H1 (cell line): ENCODE results near the gene RASD2. TPM values are rescaled to one million over a fixed set of nuclear protein-coding genes. Genes with fewer than 3 reads are reported as not detected.

Experiments
- CTCF ChIA-PET: fragments of 300-600 bp; sonication (Branson Sonifier 250); formaldehyde crosslinking; loops from one replicate; lab custom pipeline; 2021; ENCODE audit not compliant: partially characterized antibody; lab: Charles Lee
- POLR2A ChIA-PET: fragments of 300-600 bp; sonication (Branson Sonifier 250); formaldehyde crosslinking; loops from one replicate; lab custom pipeline; 2021; ENCODE audit warnings: inconsistent platforms; ENCODE audit not compliant: partially characterized antibody; lab: Charles Lee
- DNase-seq, 2 experiments: peaks; one replicate each; pipeline versions ENCODE4 v3.0.0 to v3.0.0-alpha.2; 2010 to 2022; ENCODE audit warnings: low spot score in 2 of 2, low read depth in 1 of 2, mixed read lengths in 1 of 2
- FAIRE-seq: peaks from 2 replicates; lab custom pipeline; 2011; peaks lifted over from hg19 to GRCh38; lab: Jason Lieb, UNC
- H2AFZ ChIP-seq: 2 replicates; pipeline ENCODE4 v1.8.1; 2012; ENCODE audit warnings: low read length, inconsistent platforms
- H2AK5ac ChIP-seq: 2 replicates; pipeline ENCODE4 v1.6.1; 2013; ENCODE audit warnings: low read depth, low read length
- H2BK120ac ChIP-seq: replicated peaks from 2 replicates; pipeline ENCODE3; 2013; ENCODE audit warnings: low read depth, low read length, inconsistent platforms
- H2BK12ac ChIP-seq: 2 replicates; pipeline ENCODE4 v1.6.1; 2013; ENCODE audit warnings: low read depth, low read length
- H2BK15ac ChIP-seq: 2 replicates; pipeline ENCODE4 v1.6.1; 2013; ENCODE audit warnings: low read length
- H2BK20ac ChIP-seq: 2 replicates; pipeline ENCODE4 v1.6.1; 2013; ENCODE audit warnings: low read length
- H2BK5ac ChIP-seq: 2 replicates; pipeline ENCODE4 v1.6.1; 2013; ENCODE audit warnings: low read depth, low read length
- H3K14ac ChIP-seq: 2 replicates; pipeline ENCODE4 v1.6.1; 2013; ENCODE audit warnings: inconsistent platforms; ENCODE audit not compliant: insufficient read length
- H3K18ac ChIP-seq: 2 replicates; pipeline ENCODE4 v1.6.1; 2013; ENCODE audit warnings: low read length; ENCODE audit errors: extremely low read depth
- H3K23ac ChIP-seq: 2 replicates; pipeline ENCODE4 v1.6.1; 2013; ENCODE audit warnings: inconsistent platforms; ENCODE audit not compliant: insufficient read length
- H3K23me2 ChIP-seq: 2 replicates; pipeline ENCODE4 v1.6.1; 2013; ENCODE audit warnings: low read depth, low read length
- H3K27ac ChIP-seq: 2 replicates; pipeline ENCODE4 v1.6.1; 2011; ENCODE audit warnings: low read depth, low read length, inconsistent platforms
- H3K27me3 ChIP-seq, 4 experiments: replicated peaks in 1 of 4; 1 replicate in 1 of 4; 2 replicates in 3 of 4; pipeline versions ENCODE4 v1.6.1 to v1.8.1; 2011 to 2013; ENCODE audit warnings: low read length in 3 of 4, mild to moderate bottlenecking in 3 of 4, inconsistent platforms in 2 of 4, mixed read lengths in 2 of 4, moderate library complexity in 1 of 4; ENCODE audit not compliant: control insufficient read depth in 3 of 4, insufficient read depth in 3 of 4; ENCODE audit errors: extremely low read depth in 1 of 4
- H3K36me3 ChIP-seq, 4 experiments: 2 replicates each; pipeline versions ENCODE4 v1.6.1 to v1.8.1; 2011 to 2013; ENCODE audit warnings: mild to moderate bottlenecking in 4 of 4, low read length in 3 of 4, moderate library complexity in 2 of 4, control low read depth in 1 of 4, inconsistent platforms in 1 of 4; ENCODE audit not compliant: insufficient read depth in 4 of 4, control insufficient read depth in 2 of 4
- H3K4ac ChIP-seq: replicated peaks from 2 replicates; pipeline ENCODE3; 2013; ENCODE audit warnings: low read length, low read depth, mixed read lengths, inconsistent platforms; ENCODE audit not compliant: insufficient read length
- H3K4me1 ChIP-seq, 4 experiments: replicated peaks in 1 of 4; 1 replicate in 1 of 4; 2 replicates in 3 of 4; pipeline versions ENCODE4 v1.6.1 to v1.8.1; 2011 to 2013; ENCODE audit warnings: low read length in 3 of 4, inconsistent platforms in 2 of 4, mixed read lengths in 1 of 4; ENCODE audit not compliant: insufficient read depth in 4 of 4, control insufficient read depth in 3 of 4
- H3K4me2 ChIP-seq, 2 experiments: 2 replicates each; pipeline versions ENCODE4 v1.6.1 to v1.8.1; 2011 to 2013; ENCODE audit warnings: low read depth in 2 of 2, low read length in 2 of 2, control low read depth in 1 of 2, inconsistent platforms in 1 of 2, mild to moderate bottlenecking in 1 of 2; ENCODE audit not compliant: insufficient read depth in 1 of 2
- H3K4me3 ChIP-seq, 4 experiments: fragments of 200-600, 300-600 bp in 1 of 4; sonication (generic), shearing (Covaris generic), sonication (Bioruptor Twin) in 1 of 4; 2 replicates each; pipeline versions ENCODE4 v1.5.1 to v1.8.1; 2011 to 2016; ENCODE audit warnings: low read length in 4 of 4, low read depth in 3 of 4, control low read depth in 2 of 4, inconsistent platforms in 2 of 4, mild to moderate bottlenecking in 2 of 4, mixed read lengths in 1 of 4, moderate library complexity in 1 of 4; ENCODE audit not compliant: insufficient read depth in 2 of 4; ENCODE audit errors: extremely low read depth in 1 of 4
- H3K56ac ChIP-seq: replicated peaks from 2 replicates; pipeline ENCODE3; 2013; ENCODE audit warnings: low read depth, mild to moderate bottlenecking, mixed read lengths, low read length, inconsistent platforms; ENCODE audit not compliant: insufficient read length
- H3K79me1 ChIP-seq: 2 replicates; pipeline ENCODE4 v1.6.1; 2013; ENCODE audit warnings: low read depth, low read length, control low read depth
- H3K79me2 ChIP-seq, 2 experiments: 2 replicates each; pipeline versions ENCODE4 v1.6.1 to v1.8.1; 2012 to 2013; ENCODE audit warnings: low read length in 2 of 2, mild to moderate bottlenecking in 2 of 2, inconsistent platforms in 1 of 2; ENCODE audit not compliant: insufficient read depth in 2 of 2, control insufficient read depth in 1 of 2
- H3K9ac ChIP-seq, 4 experiments: replicated peaks in 1 of 4; 1 replicate in 1 of 4; 2 replicates in 3 of 4; pipeline versions ENCODE4 v1.6.1 to v1.8.1; 2011 to 2013; ENCODE audit warnings: low read depth in 3 of 4, low read length in 3 of 4, control low read depth in 2 of 4, mild to moderate bottlenecking in 2 of 4, moderate library complexity in 2 of 4, inconsistent platforms in 1 of 4; ENCODE audit errors: extremely low read depth in 1 of 4
- H3K9me3 ChIP-seq, 2 experiments: 2 replicates each; pipeline versions ENCODE4 v1.6.1 to v1.8.1; 2012 to 2013; ENCODE audit warnings: mild to moderate bottlenecking in 2 of 2, moderate library complexity in 2 of 2, control low read depth in 1 of 2, inconsistent platforms in 1 of 2, low read depth in 1 of 2, low read length in 1 of 2, mixed read lengths in 1 of 2; ENCODE audit not compliant: insufficient read depth in 2 of 2
- H4K20me1 ChIP-seq, 2 experiments: replicated peaks in 1 of 2; 2 replicates each; pipeline versions ENCODE3 to v1.8.1; 2011 to 2013; ENCODE audit warnings: inconsistent platforms in 2 of 2, low read length in 2 of 2, mild to moderate bottlenecking in 1 of 2; ENCODE audit not compliant: insufficient read depth in 2 of 2, control insufficient read depth in 1 of 2
- H4K5ac ChIP-seq: 2 replicates; pipeline ENCODE4 v1.6.1; 2013; ENCODE audit warnings: low read length, low read depth, mixed read lengths, inconsistent platforms; ENCODE audit not compliant: insufficient read length
- H4K8ac ChIP-seq: 2 replicates; pipeline ENCODE4 v1.8.0; 2013; ENCODE audit warnings: mild to moderate bottlenecking, moderate library complexity, low read length, inconsistent platforms; ENCODE audit not compliant: insufficient read depth; ENCODE audit errors: extremely low read depth
- H4K91ac ChIP-seq: replicated peaks from 2 replicates; pipeline ENCODE3; 2013; ENCODE audit warnings: low read length, mixed read lengths, inconsistent platforms; ENCODE audit not compliant: insufficient read length
- BACH1 ChIP-seq: IDR thresholded peaks from 2 replicates; pipeline ENCODE4 v1.6.1; 2012; ENCODE audit warnings: low read length, improper control_type of control experiment
- EZH2 ChIP-seq: fragments of 200-600 bp; sonication (generic); IDR thresholded peaks from 2 replicates; pipeline ENCODE4 v1.7.1; 2012; ENCODE audit warnings: low read depth, mild to moderate bottlenecking, moderate library complexity, low read length, inconsistent platforms; ENCODE audit not compliant: severe bottlenecking
- GABPA ChIP-seq: IDR thresholded peaks from 2 replicates; pipeline ENCODE4 v1.6.1; 2011; ENCODE audit warnings: mild to moderate bottlenecking, low read length, moderate library complexity, borderline replicate concordance; ENCODE audit not compliant: insufficient read depth
- HDAC2 ChIP-seq, 2 experiments: fragments of 300-600 bp in 1 of 2; sonication (generic) in 1 of 2; IDR thresholded peaks; 2 replicates each; pipeline ENCODE4 v1.6.1; 2011 to 2012; ENCODE audit warnings: low read depth in 2 of 2, low read length in 2 of 2, mild to moderate bottlenecking in 2 of 2, moderate library complexity in 2 of 2, borderline replicate concordance in 1 of 2, inconsistent platforms in 1 of 2
- JUND ChIP-seq: IDR thresholded peaks from 2 replicates; pipeline ENCODE4 v1.6.1; 2011; ENCODE audit warnings: mild to moderate bottlenecking, improper control_type of control experiment, low read length
- KDM1A ChIP-seq: fragments of 200-600, 300-600 bp; sonication (generic); IDR thresholded peaks from 2 replicates; pipeline ENCODE4 v1.7.1; 2016; ENCODE audit warnings: mild to moderate bottlenecking, low read length, borderline replicate concordance
- POU5F1 ChIP-seq: IDR thresholded peaks from 2 replicates; pipeline ENCODE4 v1.6.1; 2011; ENCODE audit warnings: low read depth, mild to moderate bottlenecking, low read length, moderate library complexity
- RAD21 ChIP-seq, 2 experiments: IDR thresholded peaks in 1 of 2; conservative IDR thresholded peaks in 1 of 2; 2 replicates each; pipeline ENCODE4 v1.6.1; 2011; ENCODE audit warnings: low read depth in 2 of 2, low read length in 2 of 2, improper control_type of control experiment in 1 of 2, inconsistent platforms in 1 of 2, mild to moderate bottlenecking in 1 of 2, moderate library complexity in 1 of 2
- RXRA ChIP-seq: IDR thresholded peaks from 2 replicates; pipeline ENCODE4 v1.6.1; 2011; ENCODE audit warnings: low read depth, mild to moderate bottlenecking, low read length, moderate library complexity; ENCODE audit not compliant: insufficient read depth
- USF2 ChIP-seq: IDR thresholded peaks from 2 replicates; pipeline ENCODE4 v1.6.1; 2011; ENCODE audit warnings: low read length, improper control_type of control experiment
- WGBS, 2 experiments: shearing (Covaris generic) in 1 of 2; methylation state at CpG; one replicate each; pipeline versions ENCODE4 v1.1.6 to v1.1.7; 2013 to 2015; ENCODE audit warnings: low lambda C conversion rate in 2 of 2, mixed read lengths in 2 of 2, inconsistent platforms in 1 of 2, low coverage in 1 of 2, missing lambda C conversion rate in 1 of 2; ENCODE audit not compliant: insufficient replicate concordance in 2 of 2, insufficient coverage in 1 of 2, insufficient read length in 1 of 2; ENCODE audit errors: extremely low coverage in 1 of 2, missing lambda C conversion rate in 1 of 2; 5-methylcytosine and 5-hydroxymethylcytosine counted together
- polyA plus RNA-seq, 7 experiments: library from polyadenylated mRNA; depleted of rRNA in 3 of 7; stranded (reverse) in 5 of 7; unstranded in 2 of 7; fragments of >200 nt in 5 of 7; fragments of 200-250 nt in 2 of 7; gene quantifications; 1 replicate in 5 of 7; 2 replicates in 1 of 7; 4 replicates in 1 of 7; pipeline versions ENCODE4 v1.2.1 to v1.2.3, GENCODE V29; 2011 to 2013; ENCODE audit warnings: missing spikeins in 2 of 7, mixed read lengths in 2 of 7
- total RNA-seq: library from RNA; stranded (reverse); fragmentation: NEBNext Ultra II Directional; extraction: Animal tissue kit (Norgen Biotek cat#: 25700); gene quantifications from 2 replicates; pipeline ENCODE4 v1.2.1, GENCODE V29; 2021

Gene RASD2
- total and polyA plus RNA-seq, 2 of the 8 experiments (the other 6 are each of a cell fraction or from before 2014, with no cell fraction given), result 1.9 to 5.1 TPM

GRCh38 chr22:35538801-35539321, 1.8 kb upstream of the RASD2 start:
- DNase-seq (peak in 1 of 2 experiments; percentile 87), FAIRE-seq (peak; percentile 81)
- Histone ChIP-seq H3K18ac (peak overlapping the region; percentile 71; the same call in 1 of the 2 replicates), H3K9ac (no peak overlapping the region), H2BK5ac (0 out of 2 replicates have a peak overlapping the region, but pooled peaks have one; percentile 52), H4K20me1 (no peaks in the 10 kb centered on the region), H3K79me2 (no peaks in the 10 kb centered on the region), H2BK20ac (peak overlapping the region; percentile 40; the same call in 1 of the 2 replicates), H3K23ac (no peak overlapping the region), H2BK12ac (peak overlapping the region; percentile 87; the same call in 1 of the 2 replicates), H3K4me2 (no peak overlapping the region; a peak in 1 of 4 replicates), H4K91ac (no peak overlapping the region), H3K36me3 (no peaks in the 10 kb centered on the region; a peak in 1 of 8 replicates), H3K79me1 (no peaks in the 10 kb centered on the region), H2AK5ac (no peak overlapping the region), H3K27ac (no peak overlapping the region), H4K5ac (no peak overlapping the region), H3K4me3 (no peak overlapping the region), H4K8ac (no peak overlapping the region), H2BK120ac (no peak overlapping the region), H3K4me1 (peaks cover 4 to 23% (median 16%) of the 10 kb centered on the region in 4 experiments), H3K23me2 (peaks cover 9% of the 10 kb centered on the region; the same call in 1 of the 2 replicates), H3K27me3 (peaks cover 0 to 31% (median 19%) of the 10 kb centered on the region in 4 experiments; a peak in 5 of 7 replicates), H2AFZ (no peak overlapping the region), H2BK15ac (0 out of 2 replicates have a peak overlapping the region, but pooled peaks have one; percentile 75), H3K56ac (no peak overlapping the region), H3K14ac (no peak overlapping the region), H3K4ac (no peak overlapping the region), H3K9me3 (no peaks in the 10 kb centered on the region)
- ChIA-PET CTCF (interaction anchor here (0.7 to 6.7 kb wide), 31 partner anchors 9 to 188 kb away, joined by 3 to 51 read pairs (median 4); partner anchors contain the start of gene HMOX1), POLR2A (no interaction called here)
- WGBS, 2 experiments, result 68% methylated on average over 5 of the region's 5 CpGs; no CpG with 5 or more reads in 1 of the 2 experiments
- TF ChIP-seq POU5F1 (no peak), KDM1A (peak; percentile 89), RAD21 (IDR thresholded peaks at IDR 0.05 in 1 of 2, conservative IDR thresholded peaks at IDR 0.05 in 1 of 2; ENCODE audit: low read depth in 2 of 2, low read length in 2 of 2) (peak; percentile 55 to 64), JUND (no peak), EZH2 (no peak), BACH1 (peak; percentile 21), USF2 (no peak), RXRA (no peak), HDAC2 (IDR thresholded peaks at IDR 0.05; ENCODE audit: borderline replicate concordance in 1 of 2, low read depth in 2 of 2, low read length in 2 of 2) (0 out of 4 replicates have a peak, but pooled peaks of 1 of the 2 experiments have one; percentile 64), GABPA (no peak)
